ENCODE data around the gene TRIM72.
"Not testable (repeated sequence)": the region's sequence is repeated elsewhere in the genome, so short reads cannot be mapped to it uniquely, and the experiment has no call there.

The TRIM72 gene

GRCh38 chr16:31216422-31217135 is 2.7 kb downstream of the TRIM72 start, which contains the start of gene PYDC1:
Gene PYDC1 (minus strand): TSS chr16:31217135. CDS start chr16:31217028, 107 bp downstream.
- DNase-seq = peak in 2 of 3 experiments; percentile 26 to 31

GRCh38 chr16:31217136-31217530 is 3.2 kb downstream of the TRIM72 start:
- no peak for DNase-seq

- no peak for DNase-seq
Observed at GRCh38 chr16:31219154-31219741, 5.3 kb downstream of the TRIM72 start.

- no peak for DNase-seq
Observed at GRCh38 chr16:31221357-31222160, 7.6 kb downstream of the TRIM72 start.

GRCh38 chr16:31223044-31223443 is 9.1 kb downstream of the TRIM72 start:
- no peak for DNase-seq

- DNase-seq = no peak
Observed at GRCh38 chr16:31224092-31224955, 10.4 kb downstream of the TRIM72 start.

- no peak for DNase-seq
Observed at GRCh38 chr16:31225193-31225592, 11.3 kb downstream of the TRIM72 start.

- DNase-seq = no peak
Observed at GRCh38 chr16:31228206-31228605, 14.3 kb downstream of the TRIM72 start.

GRCh38 chr16:31229501-31229900 is 15.6 kb downstream of the TRIM72 start:
- no peak for DNase-seq

GRCh38 chr16:31238041-31238440 is 24.1 kb downstream of the TRIM72 start:
- no peak for DNase-seq

GRCh38 chr16:31242206-31242605 is 28.3 kb downstream of the TRIM72 start:
- no peak for DNase-seq

GRCh38 chr16:31243734-31244670 is 30.1 kb downstream of the TRIM72 start:
- no peak for DNase-seq

- not testable (repeated sequence) for DNase-seq
Observed at GRCh38 chr16:31245598-31245997, 31.7 kb downstream of the TRIM72 start.

GRCh38 chr16:31246296-31246695 is 32.4 kb downstream of the TRIM72 start:
- no peak for DNase-seq

GRCh38 chr16:31248344-31248743 is 34.4 kb downstream of the TRIM72 start:
- no peak for DNase-seq

- no peak for DNase-seq
Observed at GRCh38 chr16:31250782-31251384, 37.0 kb downstream of the TRIM72 start.

GRCh38 chr16:31251435-31251834 is 37.5 kb downstream of the TRIM72 start:
- no peak for DNase-seq

- no peak for DNase-seq
Observed at GRCh38 chr16:31253642-31254045, 39.7 kb downstream of the TRIM72 start.

- no peak for DNase-seq
Observed at GRCh38 chr16:31256466-31256865, 42.5 kb downstream of the TRIM72 start.

GRCh38 chr16:31258366-31258765 is 44.4 kb downstream of the TRIM72 start:
- no peak for DNase-seq
